ENCODE data around the gene AVPR2.

AVPR2 gene

GRCh38 chrX:153932220-153932915, 27.9 kb downstream of the AVPR2 start:
- DNase-seq (ENCODE audit: low read depth) = no peak

- no peak for DNase-seq (ENCODE audit: low read depth)
These were observed 29.3 kb downstream of the AVPR2 start for GRCh38 chrX:153933748-153934147.

GRCh38 chrX:153934148-153934761, 29.8 kb downstream of the AVPR2 start:
- no peak for DNase-seq (ENCODE audit: low read depth)

GRCh38 chrX:153934762-153935325, 30.4 kb downstream of the AVPR2 start, which contains the start of gene NAA10:
Gene NAA10 (minus strand): TSS chrX:153935037. CDS start chrX:153934904, 133 bp downstream.
- DNase-seq (ENCODE audit: low read depth) = peak; percentile 58

DNA sequence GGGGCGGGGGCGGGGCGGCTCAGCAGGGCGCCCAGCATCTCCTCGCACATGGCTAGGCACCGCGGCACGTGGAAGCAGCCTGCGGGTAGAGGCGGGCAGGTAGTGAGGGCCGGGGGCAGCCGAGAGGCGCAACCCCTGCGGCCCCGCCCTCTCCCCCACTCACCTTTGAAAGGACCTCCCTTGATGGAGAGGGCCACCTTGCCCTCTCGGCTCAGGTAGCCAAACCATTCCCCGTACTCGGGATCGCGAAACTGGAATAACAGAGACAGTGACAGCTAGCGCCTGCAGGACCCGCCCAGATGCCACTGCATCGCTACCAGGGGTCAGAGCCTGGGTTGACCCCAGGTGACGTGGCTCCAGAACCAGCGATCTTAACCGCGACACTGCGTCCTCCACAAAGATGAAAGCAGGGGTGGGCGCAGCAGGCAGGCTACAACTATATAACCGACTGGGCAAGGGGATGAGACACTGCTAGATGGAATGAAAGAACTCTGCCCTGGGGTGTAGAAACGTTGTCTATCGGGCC, 30.9 kb downstream of the AVPR2 start:
- DNase-seq (ENCODE audit: low read depth) = no peak

DNA sequence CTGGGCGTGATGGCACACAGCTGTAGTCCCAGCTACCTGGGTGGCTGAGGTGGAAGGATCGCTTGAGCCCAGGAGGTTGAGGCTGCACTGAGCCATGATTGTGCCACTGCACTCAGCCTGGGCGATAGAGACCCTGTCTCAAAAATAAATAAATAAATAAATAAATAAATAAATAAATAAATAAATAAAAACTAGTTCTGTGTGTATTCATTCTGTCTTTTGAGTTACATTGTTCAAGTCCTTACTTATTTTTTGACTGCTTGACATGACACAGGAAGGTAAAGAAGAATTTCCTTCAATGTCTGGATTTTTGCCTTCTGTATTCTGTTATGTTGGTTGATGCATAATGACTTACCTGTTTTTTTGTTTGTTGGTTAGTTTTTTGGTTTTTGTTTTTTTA, 32.6 kb downstream of the AVPR2 start:
- no peak for DNase-seq (ENCODE audit: low read depth)

DNA sequence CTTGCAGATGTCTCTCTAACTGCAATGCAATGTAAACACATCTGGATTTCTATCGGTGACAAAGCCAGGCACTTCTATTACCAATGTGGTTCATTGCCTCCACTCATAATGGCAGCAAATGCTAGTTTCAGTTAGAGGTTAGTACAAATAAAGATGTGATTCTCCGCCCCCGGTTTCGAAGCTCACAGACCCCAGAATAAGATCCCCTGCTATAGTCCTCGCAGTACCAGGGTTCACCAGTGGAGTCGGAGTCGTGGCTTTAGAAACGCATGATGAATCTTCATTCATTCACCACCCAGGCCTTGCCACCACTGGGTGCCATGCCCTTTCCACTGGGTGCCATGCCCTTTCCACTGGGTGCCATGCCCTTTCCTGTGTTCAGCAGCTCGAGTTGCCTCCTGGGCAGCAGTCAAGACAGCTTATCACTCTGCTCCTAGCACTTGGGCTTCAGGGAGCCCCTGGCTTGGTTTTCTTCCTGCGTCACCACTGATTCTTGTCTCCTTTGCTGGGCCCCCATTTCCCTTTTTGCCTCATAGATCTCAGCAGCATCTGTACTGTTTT, 33.8 kb downstream of the AVPR2 start:
- no peak for DNase-seq (ENCODE audit: low read depth)

DNA sequence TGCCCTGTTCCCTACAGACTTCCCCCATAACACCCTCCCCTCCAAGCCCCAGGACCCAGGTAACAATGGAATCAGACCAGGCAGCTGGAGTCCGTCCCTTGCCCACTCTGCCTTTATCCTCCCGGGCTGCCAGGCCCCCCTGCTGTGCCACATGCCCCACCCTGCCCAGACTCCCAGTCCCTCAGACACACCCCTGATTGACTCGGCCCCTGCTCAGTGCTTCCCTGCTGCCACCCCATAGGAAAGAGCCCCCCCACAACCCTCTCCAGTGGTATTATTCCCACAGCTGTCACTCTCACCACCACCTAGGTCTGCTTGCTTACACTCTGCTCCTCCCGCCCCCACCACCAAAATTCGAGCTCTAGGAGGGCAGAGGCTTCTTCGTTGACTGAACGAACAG, 35.1 kb downstream of the AVPR2 start:
- no peak for DNase-seq (ENCODE audit: low read depth)

GRCh38 chrX:153941336-153942252, 37.1 kb downstream of the AVPR2 start:
- DNase-seq (ENCODE audit: low read depth) = no peak

DNA sequence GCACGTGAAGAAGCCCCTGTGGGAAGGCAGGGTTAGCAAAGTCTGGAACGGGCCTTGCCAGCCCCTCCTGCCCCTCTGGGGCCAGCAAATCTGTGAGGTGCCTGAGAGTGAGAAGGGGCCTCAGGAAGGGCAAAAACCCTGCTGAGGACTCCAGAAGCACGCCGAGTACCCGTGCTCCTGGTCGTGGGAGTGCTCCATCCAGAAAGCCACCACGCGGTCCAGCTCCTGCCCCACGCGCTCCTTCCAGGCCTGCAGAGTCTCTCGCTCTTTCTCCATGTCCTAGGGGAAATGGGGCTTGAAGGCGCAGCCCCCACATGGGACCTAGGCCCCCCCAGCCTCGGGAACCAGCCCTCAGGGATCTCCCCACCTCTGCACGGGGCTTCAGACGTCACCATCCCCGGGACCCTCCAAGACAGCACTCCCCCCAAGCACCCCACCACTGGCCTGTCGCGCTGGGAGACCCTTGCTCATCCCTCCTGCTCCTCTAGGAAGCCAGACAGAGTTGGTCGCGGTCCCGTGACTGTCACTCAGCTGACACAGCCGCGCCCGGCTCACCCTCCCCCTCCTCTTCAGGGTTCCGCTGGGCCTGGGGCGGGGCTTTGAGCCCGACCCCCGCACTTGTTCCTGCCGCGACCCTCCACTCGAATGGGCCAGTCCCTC, 39.8 kb downstream of the AVPR2 start, which contains the start of gene RENBP:
RENBP (minus strand) TSS at position 504 of the 660 bp plus-strand sequence; CDS start at position 471, 33 bp downstream.
- DNase-seq (ENCODE audit: low read depth) = no peak

DNA sequence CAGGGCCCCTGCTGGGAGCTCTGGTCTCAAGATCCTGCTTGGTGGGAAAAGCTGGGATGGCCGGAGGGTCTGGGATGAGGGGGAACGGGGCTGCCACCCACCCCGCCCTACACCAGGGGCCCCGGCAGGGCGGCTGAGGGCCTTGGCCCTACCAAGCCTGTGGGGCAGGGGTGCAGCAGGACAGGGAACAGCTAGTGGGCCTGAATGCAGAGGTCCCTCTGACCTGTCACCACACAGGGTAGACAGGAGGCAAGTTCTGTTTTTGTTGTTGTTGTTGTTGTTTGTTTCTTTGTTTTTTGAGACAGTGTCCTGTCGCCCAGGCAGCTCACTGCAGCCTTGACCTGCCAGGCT, 40.3 kb downstream of the AVPR2 start:
- no peak for DNase-seq (ENCODE audit: low read depth)

- no peak for DNase-seq (ENCODE audit: low read depth)
These were observed 41.8 kb downstream of the AVPR2 start for GRCh38 chrX:153945956-153946943.

- DNase-seq (ENCODE audit: low read depth) = peak; percentile 53
These were observed 42.7 kb downstream of the AVPR2 start for GRCh38 chrX:153947009-153947769.

GRCh38 chrX:153948002-153948466, 43.6 kb downstream of the AVPR2 start:
- no peak for DNase-seq (ENCODE audit: low read depth)

DNA sequence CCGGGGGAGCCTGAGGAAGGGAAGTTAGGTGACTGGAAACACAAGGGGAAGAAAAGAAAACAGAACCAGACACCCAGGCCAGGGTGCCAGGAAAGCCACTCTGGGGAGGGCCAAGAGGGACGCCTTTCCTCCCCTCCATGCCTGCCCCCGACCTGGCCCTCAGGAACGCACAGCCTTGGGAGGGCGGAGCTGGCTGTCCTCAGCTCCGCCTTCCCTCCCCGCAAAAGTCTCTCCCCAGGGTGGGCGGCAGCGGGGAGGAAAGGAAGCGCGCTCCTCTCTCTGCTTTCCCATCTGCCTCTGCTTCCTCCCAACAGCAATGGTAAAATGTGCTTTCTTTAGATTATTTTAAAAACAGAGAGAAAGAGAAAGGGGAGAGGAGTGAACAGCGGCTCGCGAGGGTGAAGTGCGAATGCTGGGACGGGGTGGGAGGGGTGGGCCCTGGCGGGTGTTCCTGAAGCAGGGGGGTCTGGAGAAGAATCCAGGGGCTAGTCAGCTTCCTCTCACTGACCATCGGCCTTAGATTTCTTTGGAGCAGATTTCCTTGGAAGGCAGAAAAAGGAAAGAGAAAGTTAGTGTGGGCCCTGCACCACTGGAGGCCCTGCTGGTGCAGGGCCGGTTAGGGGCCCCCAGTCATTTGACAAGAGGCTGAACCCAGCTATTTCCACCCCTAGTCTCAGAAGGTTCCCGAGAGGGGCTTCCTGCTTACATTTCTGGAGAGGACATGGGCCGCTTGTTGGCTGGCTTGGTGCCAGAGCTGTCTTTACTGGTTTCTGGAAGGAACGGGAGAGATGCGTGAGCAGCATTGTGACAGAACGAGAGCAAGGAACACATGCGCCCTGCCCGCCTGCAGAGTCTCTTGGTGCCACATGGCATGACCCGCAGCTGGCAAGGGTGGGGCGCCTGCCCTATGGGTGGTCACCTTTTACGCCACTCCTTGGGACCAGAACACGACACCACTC, 44.7 kb downstream of the AVPR2 start:
- DNase-seq (ENCODE audit: low read depth) = no peak

- no peak for DNase-seq (ENCODE audit: low read depth)
These were observed 45.7 kb downstream of the AVPR2 start for GRCh38 chrX:153950127-153950526.

- no peak for DNase-seq (ENCODE audit: low read depth)
These were observed 47.4 kb downstream of the AVPR2 start for GRCh38 chrX:153951683-153952372.
